Endometrial microvascular endothelial cells (primary cell): ENCODE measurements around the gene ATF7. TPM values are rescaled to one million over a fixed set of nuclear protein-coding genes. Genes with fewer than 3 reads are reported as not detected.

Experiments
- in situ Hi-C: cut with HindIII; loops from 2 replicates; pipeline ENCODE4 v1.10.0; 2017; ENCODE audit warnings: low sequenced_read_pairs, low pct_unique_long_range_greater_than_20kb; ENCODE audit errors: inconsistent ontology term
- total RNA-seq: library from RNA; depleted of rRNA; stranded (reverse); fragments of >200 nt; gene quantifications from one replicate; pipeline ENCODE4 v1.2.3, GENCODE V29; 2015; ENCODE audit errors: inconsistent ontology term

The ATF7 gene
- total RNA-seq, 1 donor from 2014 or later = 39.3 TPM

GRCh38 chr12:53480491-53481442 is 145.4 kb downstream of the ATF7 start:
- in situ Hi-C loops = no loop called here

GRCh38 chr12:53479331-53479730 is 146.9 kb downstream of the ATF7 start:
- in situ Hi-C loops = no loop called here

GRCh38 chr12:53478865-53479264 is 147.3 kb downstream of the ATF7 start:
- in situ Hi-C loops = no loop called here

- in situ Hi-C loops = no loop called here
These were observed 149.4 kb downstream of the ATF7 start for GRCh38 chr12:53476769-53477209.

GRCh38 chr12:53474819-53475218 is 151.4 kb downstream of the ATF7 start:
- in situ Hi-C loops = no loop called here

GRCh38 chr12:53474077-53474476 is 152.1 kb downstream of the ATF7 start:
- in situ Hi-C loops = no loop called here

GRCh38 chr12:53472056-53472582 is 154.1 kb downstream of the ATF7 start:
- in situ Hi-C loops = no loop called here

- in situ Hi-C loops = no loop called here
These were observed 157.9 kb downstream of the ATF7 start for GRCh38 chr12:53468282-53468681.

GRCh38 chr12:53467880-53468279 is 158.3 kb downstream of the ATF7 start:
- in situ Hi-C loops = no loop called here

- in situ Hi-C loops = no loop called here
These were observed 159.1 kb downstream of the ATF7 start for GRCh38 chr12:53467082-53467481.

GRCh38 chr12:53466640-53467039 is 159.5 kb downstream of the ATF7 start:
- in situ Hi-C loops = no loop called here

GRCh38 chr12:53465679-53466078 is 160.5 kb downstream of the ATF7 start:
- in situ Hi-C loops = no loop called here

GRCh38 chr12:53464685-53465418 is 161.3 kb downstream of the ATF7 start:
- in situ Hi-C loops = no loop called here

- in situ Hi-C loops = no loop called here
These were observed 162.2 kb downstream of the ATF7 start for GRCh38 chr12:53463802-53464560.

GRCh38 chr12:53462935-53463334 is 163.2 kb downstream of the ATF7 start:
- in situ Hi-C loops = no loop called here

- in situ Hi-C loops = no loop called here
These were observed 164.6 kb downstream of the ATF7 start for GRCh38 chr12:53461591-53461990.

GRCh38 chr12:53461059-53461458 is 165.1 kb downstream of the ATF7 start:
- in situ Hi-C loops = no loop called here

GRCh38 chr12:53459097-53459496 is 167.1 kb downstream of the ATF7 start:
- in situ Hi-C loops = no loop called here
